ENCODE data around the gene OR14J1. TPM values are rescaled to one million over a fixed set of nuclear protein-coding genes. Genes with fewer than 3 reads are reported as not detected.

Gene OR14J1
- total and polyA plus RNA-seq, 5 donors from 2014 or later, result not detected

GRCh38 chr6:29355603-29356002 is 54.1 kb downstream of the OR14J1 start:
- Mint-ChIP-seq H3K4me3 (no peak overlapping the region), H3K27ac (no peak overlapping the region), H3K27me3 (peaks cover 16% of the 10 kb centered on the region), H3K36me3 (peaks cover 3% of the 10 kb centered on the region), H3K9me3 (peaks cover 0 to 14% (median 3%) of the 10 kb centered on the region in 7 donors), H3K4me1 (no peaks in the 10 kb centered on the region)
- DNase-seq (peak in 1 of 3 donors; percentile 1), ATAC-seq (ENCODE audit: low read depth in 2 of 2) (no peak)
- no peaks in the 10 kb centered on the region for H3K36me3 ChIP-seq (ENCODE audit: control insufficient read depth, insufficient read depth, low read length)
- H3K9me3 ChIP-seq (ENCODE audit: control insufficient read depth in 2 of 2, low read length in 2 of 2), result no peaks in the 10 kb centered on the region
- no peaks in the 10 kb centered on the region for H3K4me1 ChIP-seq (ENCODE audit: control insufficient read depth, insufficient read depth, low read length, poor library complexity, severe bottlenecking)
- no peak overlapping the region for H3K27ac ChIP-seq (ENCODE audit: insufficient read depth, low read length, poor library complexity, severe bottlenecking)
- no peak overlapping the region for H3K4me3 ChIP-seq (ENCODE audit: low read depth, low read length)
- H3K27me3 ChIP-seq (ENCODE audit: control insufficient read depth, insufficient read depth, low read length), result peaks cover 17% of the 10 kb centered on the region

Other genes with a start within 250 kb of the OR14J1 start
- not detected for gene OR2B3, start 214.4 kb upstream of the OR14J1 start, total RNA-seq
- gene OR2B3, start 214.4 kb upstream of the OR14J1 start, polyA plus RNA-seq, result not detected
- not detected for gene OR2J1, start 202.2 kb upstream of the OR14J1 start, total RNA-seq
- not detected for gene OR2J1, start 202.2 kb upstream of the OR14J1 start, polyA plus RNA-seq
- gene OR2J3, start 193.6 kb upstream of the OR14J1 start, total RNA-seq, result not detected
- not detected for gene OR2J3, start 193.6 kb upstream of the OR14J1 start, polyA plus RNA-seq
- not detected for gene OR2J2, start 130.8 kb upstream of the OR14J1 start, total RNA-seq
- gene OR2J2, start 130.8 kb upstream of the OR14J1 start, polyA plus RNA-seq, result not detected
- gene OR5V1, start 67.2 kb downstream of the OR14J1 start, total RNA-seq, result not detected
- not detected for gene OR5V1, start 67.2 kb downstream of the OR14J1 start, polyA plus RNA-seq
- gene OR12D3, start 73.6 kb downstream of the OR14J1 start, total RNA-seq, result not detected
- gene OR12D3, start 73.6 kb downstream of the OR14J1 start, polyA plus RNA-seq, result not detected
- gene OR12D2, start 93.9 kb downstream of the OR14J1 start, total RNA-seq, result not detected
- not detected for gene OR12D2, start 93.9 kb downstream of the OR14J1 start, polyA plus RNA-seq
- not detected for gene OR12D1, start 113.2 kb downstream of the OR14J1 start, total RNA-seq
- not detected for gene OR12D1, start 113.2 kb downstream of the OR14J1 start, polyA plus RNA-seq
- not detected for gene OR10C1, start 137.6 kb downstream of the OR14J1 start, total RNA-seq
- not detected for gene OR10C1, start 137.6 kb downstream of the OR14J1 start, polyA plus RNA-seq
- gene OR11A1, start 155.4 kb downstream of the OR14J1 start, total RNA-seq, result not detected
- gene OR11A1, start 155.4 kb downstream of the OR14J1 start, polyA plus RNA-seq, result not detected
- gene OR2H1, start 155.5 kb downstream of the OR14J1 start, total RNA-seq, result not detected
- not detected for gene OR2H1, start 155.5 kb downstream of the OR14J1 start, polyA plus RNA-seq
- gene MAS1L, start 186.3 kb downstream of the OR14J1 start, total RNA-seq, result not detected
- gene MAS1L, start 186.3 kb downstream of the OR14J1 start, polyA plus RNA-seq, result not detected

All from CD4-positive, CD25-positive, alpha-beta regulatory T cell (primary cell).